Limb (tissue), 2 donors: ENCODE measurements around the gene AIPL1.

Experiments
- DNase-seq, 2 donors: peaks; one replicate each; pipeline ENCODE4 v3.0.0-alpha.2; 2016; ENCODE audit errors: extremely low spot score in 2 of 2

The AIPL1 gene

DNA sequence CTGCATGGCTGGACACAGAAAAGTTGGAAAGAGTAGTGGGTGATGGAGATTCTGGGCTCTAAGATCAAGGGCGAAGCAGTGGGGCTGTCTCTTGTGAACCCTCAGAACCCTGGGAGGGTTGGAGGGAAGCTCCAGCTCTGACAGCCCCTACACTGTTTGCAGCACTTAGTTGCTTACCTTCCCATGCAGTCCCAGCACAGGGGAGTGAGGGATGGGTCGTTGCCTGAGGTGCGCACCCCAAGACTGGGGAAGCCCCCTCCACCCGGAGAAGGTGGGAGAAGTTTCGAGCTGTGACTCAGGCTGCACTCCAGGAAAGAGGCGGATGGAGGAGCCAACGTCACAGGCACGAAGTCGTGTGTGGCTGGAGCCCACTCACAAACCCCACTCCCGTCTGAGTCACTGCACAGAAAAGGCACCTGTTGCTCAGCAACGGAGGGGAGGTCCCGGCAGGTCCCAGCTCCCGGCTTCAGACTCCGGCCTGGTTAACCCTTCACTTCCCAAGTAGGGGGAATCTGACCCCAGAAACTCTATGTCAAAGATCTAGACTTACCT, 60.1 kb downstream of the AIPL1 start:
- DNase-seq, result no peak

DNA sequence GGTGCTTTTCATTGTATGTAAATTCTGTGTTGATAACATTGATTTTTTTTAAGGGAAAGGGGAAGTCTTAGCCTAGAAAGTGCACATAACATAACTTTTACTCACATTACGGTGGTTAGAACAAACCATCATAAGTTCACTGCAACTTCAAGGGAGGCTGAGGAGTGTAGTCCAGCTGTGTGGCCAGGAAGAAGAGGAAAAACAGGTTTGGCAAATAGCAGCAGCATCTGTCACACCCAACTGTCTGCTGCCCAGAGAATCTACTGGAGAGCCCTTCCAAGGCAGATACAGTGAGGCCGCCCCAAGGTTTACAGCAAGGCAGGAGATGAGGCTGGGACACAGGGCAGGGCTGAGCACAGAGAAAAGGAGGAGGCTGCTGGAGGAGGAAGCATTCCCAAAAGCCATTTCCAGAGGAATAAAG, 60.6 kb downstream of the AIPL1 start:
- no peak for DNase-seq
